Neural cell (in vitro differentiated cells): ENCODE results near the gene SLC20A1. TPM values are rescaled to one million over a fixed set of nuclear protein-coding genes. Genes with fewer than 3 reads are reported as not detected.

Source experiments
- H2AFZ ChIP-seq: fragments of 200-600, 300-800 bp; sonication (generic), shearing (Covaris generic); 2 replicates; pipeline ENCODE4 v1.6.0; 2014; ENCODE audit warnings: low read depth, mild to moderate bottlenecking, antibody characterized with exemption, low read length, moderate library complexity
- H3F3A ChIP-seq: fragments of 200-600 bp; shearing (Covaris generic); 2 replicates; pipeline ENCODE4 v1.6.1; 2016; ENCODE audit warnings: mild to moderate bottlenecking, moderate library complexity, mixed read lengths, antibody characterized with exemption, low read length; ENCODE audit not compliant: insufficient read depth, poor library complexity, severe bottlenecking
- H3K27ac ChIP-seq: fragments of 200-600, 300-800 bp; sonication (generic), shearing (Covaris generic); 2 replicates; pipeline ENCODE4 v1.5.1; 2014; ENCODE audit warnings: mild to moderate bottlenecking, low read length, moderate library complexity
- H3K27me3 ChIP-seq: fragments of 300-800, 200-600 bp; sonication (generic), shearing (Covaris generic); 2 replicates; pipeline ENCODE4 v1.6.0; 2014; ENCODE audit warnings: mild to moderate bottlenecking, low read depth, low read length, moderate library complexity; ENCODE audit not compliant: insufficient read depth
- H3K36me3 ChIP-seq: fragments of 300-800, 200-600 bp; sonication (generic), shearing (Covaris generic); 2 replicates; pipeline ENCODE4 v1.5.1; 2014; ENCODE audit warnings: mild to moderate bottlenecking, antibody characterized with exemption, low read length, moderate library complexity; ENCODE audit not compliant: insufficient read depth
- H3K4me2 ChIP-seq: fragments of 300-800, 200-600 bp; sonication (generic), shearing (Covaris generic); 2 replicates; pipeline ENCODE4 v1.6.0; 2014; ENCODE audit warnings: mild to moderate bottlenecking, low read length
- H3K4me3 ChIP-seq: fragments of 300-800, 200-600 bp; sonication (generic), shearing (Covaris generic); 2 replicates; pipeline ENCODE4 v1.5.1; 2014; ENCODE audit warnings: mild to moderate bottlenecking, low read length, moderate library complexity
- H3K79me2 ChIP-seq: fragments of 200-600 bp; shearing (Covaris generic); replicated peaks from 2 replicates; pipeline ENCODE4 v1.6.0; 2014; ENCODE audit warnings: mild to moderate bottlenecking, low read length, moderate library complexity; ENCODE audit not compliant: insufficient read depth
- H3K9ac ChIP-seq: fragments of 300-800, 200-600 bp; sonication (generic), shearing (Covaris generic); 2 replicates; pipeline ENCODE4 v1.6.1; 2016; ENCODE audit warnings: mild to moderate bottlenecking, low read length, mixed read lengths
- H3K9me2 ChIP-seq: fragments of 200-600 bp; shearing (Covaris generic); 2 replicates; pipeline ENCODE4 v1.6.1; 2016; ENCODE audit warnings: mild to moderate bottlenecking, low read length, mixed read lengths; ENCODE audit not compliant: insufficient read depth
- H3K9me3 ChIP-seq: fragments of 200-600, 300-800 bp; sonication (generic), shearing (Covaris generic); 2 replicates; pipeline ENCODE4 v1.6.1; 2016; ENCODE audit warnings: mild to moderate bottlenecking, mixed run types, low read length, moderate library complexity, mixed read lengths
- H4K20me1 ChIP-seq: fragments of 200-600 bp; shearing (Covaris generic); 2 replicates; pipeline ENCODE4 v1.6.1; 2016; ENCODE audit warnings: mild to moderate bottlenecking, mixed run types; ENCODE audit not compliant: insufficient read depth
- CTCF ChIP-seq: fragments of 450-650 bp; IDR thresholded peaks from 2 replicates; pipeline ENCODE4 v1.5.1; 2014; ENCODE audit warnings: antibody characterized with exemption, mild to moderate bottlenecking, moderate library complexity; ENCODE audit not compliant: poor library complexity, severe bottlenecking
- EP300 ChIP-seq: fragments of 450-650 bp; conservative IDR thresholded peaks from 2 replicates; pipeline ENCODE4 v1.6.1; 2014; ENCODE audit warnings: antibody characterized with exemption, mild to moderate bottlenecking, moderate library complexity; ENCODE audit not compliant: poor library complexity, severe bottlenecking
- EZH2 ChIP-seq: fragments of 200-600, 300-800 bp; shearing (Covaris generic), sonication (generic); IDR thresholded peaks from 2 replicates; pipeline ENCODE4 v1.6.1; 2014; ENCODE audit warnings: antibody characterized with exemption, low read length, borderline replicate concordance, mild to moderate bottlenecking; ENCODE audit not compliant: insufficient read depth, poor library complexity, severe bottlenecking
- MXI1 ChIP-seq: fragments of 450-650 bp; conservative IDR thresholded peaks from 2 replicates; pipeline ENCODE4 v1.6.1; 2014; ENCODE audit warnings: antibody characterized with exemption, mild to moderate bottlenecking; ENCODE audit not compliant: poor library complexity, severe bottlenecking
- POLR2AphosphoS5 ChIP-seq: IDR thresholded peaks from 2 replicates; pipeline ENCODE4 v1.6.1; 2012
- RAD21 ChIP-seq: fragments of 450-650 bp; conservative IDR thresholded peaks from 2 replicates; pipeline ENCODE4 v1.6.1; 2014; ENCODE audit warnings: antibody characterized with exemption, mild to moderate bottlenecking, moderate library complexity
- REST ChIP-seq: IDR thresholded peaks from 2 replicates; pipeline ENCODE4 v1.6.1; 2012; ENCODE audit warnings: borderline replicate concordance
- SMC3 ChIP-seq: fragments of 450-650 bp; conservative IDR thresholded peaks from 2 replicates; pipeline ENCODE4 v1.6.1; 2014; ENCODE audit warnings: antibody characterized with exemption, mild to moderate bottlenecking, moderate library complexity; ENCODE audit not compliant: poor library complexity
- TAF1 ChIP-seq: IDR thresholded peaks from 2 replicates; pipeline ENCODE4 v1.6.1; 2012; ENCODE audit warnings: low read depth
- polyA plus RNA-seq: library from polyadenylated mRNA; depleted of rRNA; stranded (reverse); fragments of >200 nt; gene quantifications from 2 replicates; pipeline ENCODE4 v1.2.3, GENCODE V29; 2014

The SLC20A1 gene
- polyA plus RNA-seq, 1 donor from 2014 or later = 61.4 TPM

GRCh38 chr2:112690853-112691401, 45.2 kb downstream of the SLC20A1 start:
- Histone ChIP-seq H3K79me2 (no peaks in the 10 kb centered on the region), H3K4me2 (no peak overlapping the region), H3K36me3 (no peaks in the 10 kb centered on the region), H3K27ac (no peak overlapping the region), H2AFZ (no peak overlapping the region), H3K4me3 (no peak overlapping the region), H3K9me2 (no peaks in the 10 kb centered on the region), H3F3A (no peaks in the 10 kb centered on the region), H3K9me3 (no peaks in the 10 kb centered on the region), H4K20me1 (no peaks in the 10 kb centered on the region), H3K27me3 (no peaks in the 10 kb centered on the region), H3K9ac (no peak overlapping the region)
- TF ChIP-seq CTCF (peak; percentile 12), RAD21 (no peak)

GRCh38 chr2:112691881-112692281, 46.1 kb downstream of the SLC20A1 start:
- Histone ChIP-seq H3K9me3 (no peaks in the 10 kb centered on the region), H3F3A (no peaks in the 10 kb centered on the region), H2AFZ (no peak overlapping the region), H3K27me3 (no peaks in the 10 kb centered on the region), H3K4me3 (no peak overlapping the region), H3K4me2 (no peak overlapping the region), H3K9me2 (no peaks in the 10 kb centered on the region), H3K79me2 (no peaks in the 10 kb centered on the region), H3K27ac (no peak overlapping the region), H3K36me3 (no peaks in the 10 kb centered on the region), H3K9ac (no peak overlapping the region), H4K20me1 (no peaks in the 10 kb centered on the region)
- TF ChIP-seq EP300 = no peak
- TF ChIP-seq CTCF = no peak
- no peak for TF ChIP-seq TAF1
- TF ChIP-seq MXI1 = no peak
- no peak for TF ChIP-seq POLR2AphosphoS5
- no peak for TF ChIP-seq REST
- TF ChIP-seq RAD21 = no peak
- no peak for TF ChIP-seq SMC3
- TF ChIP-seq EZH2 = no peak
